SK-N-MC (cell line): ENCODE measurements around the gene SLC35A2.

Experiments
- EZH2 ChIP-seq: fragments of 200-600 bp; sonication (generic); IDR thresholded peaks from one replicate; pipeline ENCODE4 v1.6.1; 2017; ENCODE audit warnings: antibody characterized with exemption
- FOXP2 ChIP-seq: optimal IDR thresholded peaks from 2 replicates; pipeline ENCODE3; 2011; ENCODE audit warnings: mild to moderate bottlenecking, moderate library complexity; ENCODE audit not compliant: insufficient read depth; ENCODE audit errors: extremely low read length, control extremely low read depth
- POLR2AphosphoS5 ChIP-seq: IDR thresholded peaks from 2 replicates; pipeline ENCODE4 v1.6.1; 2012; ENCODE audit warnings: mild to moderate bottlenecking, low read depth, low read length, borderline replicate concordance

DNA sequence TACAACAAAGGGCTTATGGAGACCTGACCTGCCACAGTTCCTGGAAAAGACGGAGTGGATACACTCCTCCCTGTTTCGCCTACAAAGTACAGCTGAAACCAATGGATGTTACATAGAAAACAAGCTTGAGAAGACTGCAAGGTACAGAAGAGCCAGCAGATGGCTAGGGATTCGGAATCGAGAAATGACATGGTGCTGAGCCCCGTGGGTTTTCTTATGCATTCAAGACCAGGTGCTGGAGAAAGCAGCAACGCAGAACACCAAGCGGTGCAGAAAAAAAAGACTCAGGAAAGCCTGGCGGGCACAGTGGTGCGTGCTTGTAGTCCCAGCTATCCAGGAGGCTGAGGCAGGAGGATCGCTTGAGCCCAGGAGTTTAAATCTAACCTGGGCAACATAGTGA, 27.7 kb downstream of the SLC35A2 start:
- TF ChIP-seq EZH2 (no peak), FOXP2 (no peak), POLR2AphosphoS5 (no peak)
